ENCODE measurements around the gene BTN2A1.

The BTN2A1 gene

GRCh38 chr6:26474439-26474881, 16.7 kb downstream of the BTN2A1 start:
- H3K9me3 ChIP-seq (ENCODE audit: control insufficient read depth in 1 of 2, low read length in 2 of 2): peaks cover 8 to 12% of the 10 kb centered on the region in 2 donors
- H3K9ac ChIP-seq (ENCODE audit: low read depth in 1 of 2, low read length in 2 of 2): peak overlapping the region; percentile 77 to 90
- H3K27ac ChIP-seq (ENCODE audit: low read depth, low read length): peak overlapping the region; percentile 87
- H3K4me3 ChIP-seq (ENCODE audit: low read depth in 1 of 2, low read length in 2 of 2): peak overlapping the region; percentile 40 to 66
- H3K27me3 ChIP-seq (ENCODE audit: control insufficient read depth in 1 of 2, insufficient read depth in 2 of 2, low read length in 2 of 2): no peaks in the 10 kb centered on the region
- H3K36me3 ChIP-seq (ENCODE audit: control insufficient read depth in 1 of 2, insufficient read depth in 2 of 2, low read length in 2 of 2): peaks cover 0 to under 1% of the 10 kb centered on the region in 2 donors
- H3K4me1 ChIP-seq (ENCODE audit: control insufficient read depth in 1 of 2, insufficient read depth in 2 of 2, low read length in 2 of 2): peaks cover 39% of the 10 kb centered on the region in 2 donors

- Histone ChIP-seq H3K4me1 (ENCODE audit: control insufficient read depth in 1 of 2, insufficient read depth in 2 of 2, low read length in 2 of 2) (peaks cover 39% of the 10 kb centered on the region in 2 donors), H3K27ac (ENCODE audit: low read depth, low read length) (peak overlapping the region; percentile 22), H3K9me3 (ENCODE audit: control insufficient read depth in 1 of 2, low read length in 2 of 2) (peaks cover 8 to 12% of the 10 kb centered on the region in 2 donors)
Measured at GRCh38 chr6:26475823-26476729, 18.3 kb downstream of the BTN2A1 start.

GRCh38 chr6:26476896-26477295, 19.1 kb downstream of the BTN2A1 start:
- no peak overlapping the region for H3K27ac ChIP-seq (ENCODE audit: low read depth, low read length)
- H3K9ac ChIP-seq (ENCODE audit: low read depth in 1 of 2, low read length in 2 of 2): no peak overlapping the region
- H3K4me1 ChIP-seq (ENCODE audit: control insufficient read depth in 1 of 2, insufficient read depth in 2 of 2, low read length in 2 of 2): peaks cover 39% of the 10 kb centered on the region in 2 donors
- peaks cover 5 to 8% of the 10 kb centered on the region in 2 donors for H3K9me3 ChIP-seq (ENCODE audit: control insufficient read depth in 1 of 2, low read length in 2 of 2)
- H3K36me3 ChIP-seq (ENCODE audit: control insufficient read depth in 1 of 2, insufficient read depth in 2 of 2, low read length in 2 of 2): no peaks in the 10 kb centered on the region
- no peak overlapping the region for H3K4me3 ChIP-seq (ENCODE audit: low read depth in 1 of 2, low read length in 2 of 2)
- no peaks in the 10 kb centered on the region for H3K27me3 ChIP-seq (ENCODE audit: control insufficient read depth in 1 of 2, insufficient read depth in 2 of 2, low read length in 2 of 2)

More at GRCh38 chr6:26475823-26476729, 18.3 kb downstream of the BTN2A1 start:
- Histone ChIP-seq H3K4me3 (ENCODE audit: low read depth in 1 of 2, low read length in 2 of 2) (no peak overlapping the region), H3K36me3 (ENCODE audit: control insufficient read depth in 1 of 2, insufficient read depth in 2 of 2, low read length in 2 of 2) (no peaks in the 10 kb centered on the region), H3K27me3 (ENCODE audit: control insufficient read depth in 1 of 2, insufficient read depth in 2 of 2, low read length in 2 of 2) (no peaks in the 10 kb centered on the region), H3K9ac (ENCODE audit: low read depth in 1 of 2, low read length in 2 of 2) (no peak overlapping the region)

GRCh38 chr6:26477426-26477825, 19.7 kb downstream of the BTN2A1 start:
- Histone ChIP-seq H3K27ac (ENCODE audit: low read depth, low read length) (no peak overlapping the region), H3K4me3 (ENCODE audit: low read depth in 1 of 2, low read length in 2 of 2) (no peak overlapping the region), H3K27me3 (ENCODE audit: control insufficient read depth in 1 of 2, insufficient read depth in 2 of 2, low read length in 2 of 2) (no peaks in the 10 kb centered on the region), H3K36me3 (ENCODE audit: control insufficient read depth in 1 of 2, insufficient read depth in 2 of 2, low read length in 2 of 2) (no peaks in the 10 kb centered on the region), H3K4me1 (ENCODE audit: control insufficient read depth in 1 of 2, insufficient read depth in 2 of 2, low read length in 2 of 2) (peaks cover 39% of the 10 kb centered on the region in 2 donors), H3K9ac (ENCODE audit: low read depth in 1 of 2, low read length in 2 of 2) (no peak overlapping the region), H3K9me3 (ENCODE audit: control insufficient read depth in 1 of 2, low read length in 2 of 2) (peaks cover 3 to 4% of the 10 kb centered on the region in 2 donors)

GRCh38 chr6:26478100-26478984, 20.6 kb downstream of the BTN2A1 start:
- Histone ChIP-seq H3K27me3 (ENCODE audit: control insufficient read depth in 1 of 2, insufficient read depth in 2 of 2, low read length in 2 of 2) (no peaks in the 10 kb centered on the region), H3K9ac (ENCODE audit: low read depth in 1 of 2, low read length in 2 of 2) (no peak overlapping the region), H3K9me3 (ENCODE audit: control insufficient read depth in 1 of 2, low read length in 2 of 2) (no peaks in the 10 kb centered on the region), H3K4me3 (ENCODE audit: low read depth in 1 of 2, low read length in 2 of 2) (no peak overlapping the region), H3K36me3 (ENCODE audit: control insufficient read depth in 1 of 2, insufficient read depth in 2 of 2, low read length in 2 of 2) (no peaks in the 10 kb centered on the region), H3K27ac (ENCODE audit: low read depth, low read length) (no peak overlapping the region), H3K4me1 (ENCODE audit: control insufficient read depth in 1 of 2, insufficient read depth in 2 of 2, low read length in 2 of 2) (peaks cover 31 to 34% of the 10 kb centered on the region in 2 donors)

- H3K4me3 ChIP-seq (ENCODE audit: low read depth in 1 of 2, low read length in 2 of 2): no peak overlapping the region
- H3K9me3 ChIP-seq (ENCODE audit: control insufficient read depth in 1 of 2, low read length in 2 of 2): no peaks in the 10 kb centered on the region
- no peak overlapping the region for H3K9ac ChIP-seq (ENCODE audit: low read depth in 1 of 2, low read length in 2 of 2)
- H3K27ac ChIP-seq (ENCODE audit: low read depth, low read length): no peak overlapping the region
- H3K36me3 ChIP-seq (ENCODE audit: control insufficient read depth in 1 of 2, insufficient read depth in 2 of 2, low read length in 2 of 2): no peaks in the 10 kb centered on the region
- H3K27me3 ChIP-seq (ENCODE audit: control insufficient read depth in 1 of 2, insufficient read depth in 2 of 2, low read length in 2 of 2): no peaks in the 10 kb centered on the region
- H3K4me1 ChIP-seq (ENCODE audit: control insufficient read depth in 1 of 2, insufficient read depth in 2 of 2, low read length in 2 of 2): peaks cover 30 to 34% of the 10 kb centered on the region in 2 donors
Measured at GRCh38 chr6:26478985-26479278, 21.2 kb downstream of the BTN2A1 start.

- no peaks in the 10 kb centered on the region for H3K27me3 ChIP-seq (ENCODE audit: control insufficient read depth in 1 of 2, insufficient read depth in 2 of 2, low read length in 2 of 2)
- no peaks in the 10 kb centered on the region for H3K36me3 ChIP-seq (ENCODE audit: control insufficient read depth in 1 of 2, insufficient read depth in 2 of 2, low read length in 2 of 2)
- H3K4me1 ChIP-seq (ENCODE audit: control insufficient read depth in 1 of 2, insufficient read depth in 2 of 2, low read length in 2 of 2): peaks cover 13 to 29% of the 10 kb centered on the region in 2 donors
- H3K4me3 ChIP-seq (ENCODE audit: low read depth in 1 of 2, low read length in 2 of 2): no peak overlapping the region
- H3K9me3 ChIP-seq (ENCODE audit: control insufficient read depth in 1 of 2, low read length in 2 of 2): no peaks in the 10 kb centered on the region
- H3K27ac ChIP-seq (ENCODE audit: low read depth, low read length): no peak overlapping the region
- no peak overlapping the region for H3K9ac ChIP-seq (ENCODE audit: low read depth in 1 of 2, low read length in 2 of 2)
Measured at GRCh38 chr6:26482338-26482737, 24.6 kb downstream of the BTN2A1 start.

- H3K9me3 ChIP-seq (ENCODE audit: control insufficient read depth in 1 of 2, low read length in 2 of 2): no peaks in the 10 kb centered on the region
- no peaks in the 10 kb centered on the region for H3K36me3 ChIP-seq (ENCODE audit: control insufficient read depth in 1 of 2, insufficient read depth in 2 of 2, low read length in 2 of 2)
- H3K4me3 ChIP-seq (ENCODE audit: low read depth in 1 of 2, low read length in 2 of 2): no peak overlapping the region
- no peaks in the 10 kb centered on the region for H3K27me3 ChIP-seq (ENCODE audit: control insufficient read depth in 1 of 2, insufficient read depth in 2 of 2, low read length in 2 of 2)
- H3K4me1 ChIP-seq (ENCODE audit: control insufficient read depth in 1 of 2, insufficient read depth in 2 of 2, low read length in 2 of 2): peaks cover 10 to 15% of the 10 kb centered on the region in 2 donors
- no peak overlapping the region for H3K27ac ChIP-seq (ENCODE audit: low read depth, low read length)
- H3K9ac ChIP-seq (ENCODE audit: low read depth in 1 of 2, low read length in 2 of 2): no peak overlapping the region
Measured at GRCh38 chr6:26483727-26484126, 26.0 kb downstream of the BTN2A1 start.

- Histone ChIP-seq H3K4me3 (ENCODE audit: low read depth in 1 of 2, low read length in 2 of 2) (no peak overlapping the region), H3K4me1 (ENCODE audit: control insufficient read depth in 1 of 2, insufficient read depth in 2 of 2, low read length in 2 of 2) (peaks cover 9 to 17% of the 10 kb centered on the region in 2 donors), H3K27ac (ENCODE audit: low read depth, low read length) (no peak overlapping the region), H3K36me3 (ENCODE audit: control insufficient read depth in 1 of 2, insufficient read depth in 2 of 2, low read length in 2 of 2) (no peaks in the 10 kb centered on the region), H3K9me3 (ENCODE audit: control insufficient read depth in 1 of 2, low read length in 2 of 2) (no peaks in the 10 kb centered on the region), H3K9ac (ENCODE audit: low read depth in 1 of 2, low read length in 2 of 2) (no peak overlapping the region), H3K27me3 (ENCODE audit: control insufficient read depth in 1 of 2, insufficient read depth in 2 of 2, low read length in 2 of 2) (no peaks in the 10 kb centered on the region)
Measured at GRCh38 chr6:26484161-26484560, 26.4 kb downstream of the BTN2A1 start.

Data from duodenal mucosa (tissue), 2 donors.